HG03571 (cell line): ENCODE results near the gene PRPF39.
"Not testable (repeated sequence)": the region's sequence is repeated elsewhere in the genome, so short reads cannot be mapped to it uniquely, and the experiment has no call there.

Experiments used
- ATAC-seq: cut with Tn5 transposase; IDR thresholded peaks from one replicate; pipeline ENCODE4 v1.9.1; 2021; ENCODE audit not compliant: unreplicated experiment

Gene PRPF39

GRCh38 chr14:45080416-45080968 is 3.4 kb upstream of the PRPF39 start:
- not testable (repeated sequence) for ATAC-seq

- ATAC-seq: not testable (repeated sequence)
Observed at GRCh38 chr14:45081096-45081495, 2.8 kb upstream of the PRPF39 start.

- no peak for ATAC-seq
Observed at GRCh38 chr14:45082420-45082819, 1.5 kb upstream of the PRPF39 start.

- ATAC-seq: no peak
Observed at GRCh38 chr14:45083617-45083975, 320 bp upstream of the PRPF39 start.

GRCh38 chr14:45084946-45085346 is 1.0 kb downstream of the PRPF39 start:
- no peak for ATAC-seq

GRCh38 chr14:45089813-45090212 is 5.9 kb downstream of the PRPF39 start:
- peak; percentile 64 for ATAC-seq

GRCh38 chr14:45091710-45092109 is 7.8 kb downstream of the PRPF39 start:
- ATAC-seq: no peak

- ATAC-seq: no peak
Observed at GRCh38 chr14:45094275-45094674, 10.4 kb downstream of the PRPF39 start.

GRCh38 chr14:45095143-45095542 is 11.2 kb downstream of the PRPF39 start:
- ATAC-seq: no peak

- ATAC-seq: no peak
Observed at GRCh38 chr14:45096218-45096617, 12.3 kb downstream of the PRPF39 start.

GRCh38 chr14:45103806-45104205 is 19.9 kb downstream of the PRPF39 start:
- no peak for ATAC-seq

GRCh38 chr14:45104561-45104960 is 20.6 kb downstream of the PRPF39 start:
- ATAC-seq: no peak

- ATAC-seq: no peak
Observed at GRCh38 chr14:45112896-45113781, 29.2 kb downstream of the PRPF39 start.

- no peak for ATAC-seq
Observed at GRCh38 chr14:45114327-45114726, 30.4 kb downstream of the PRPF39 start.

- no peak for ATAC-seq
Observed at GRCh38 chr14:45118594-45118993, 34.7 kb downstream of the PRPF39 start.

- no peak for ATAC-seq
Observed at GRCh38 chr14:45120096-45120495, 36.2 kb downstream of the PRPF39 start.

- no peak for ATAC-seq
Observed at GRCh38 chr14:45123271-45123670, 39.4 kb downstream of the PRPF39 start.

- ATAC-seq: no peak
Observed at GRCh38 chr14:45125754-45126153, 41.8 kb downstream of the PRPF39 start.

- ATAC-seq: no peak
Observed at GRCh38 chr14:45128963-45129629, 45.2 kb downstream of the PRPF39 start.

- ATAC-seq: no peak
Observed at GRCh38 chr14:45133683-45134050, 49.8 kb downstream of the PRPF39 start.

- peak; percentile 89 for ATAC-seq
Observed at GRCh38 chr14:45134051-45134958, 50.4 kb downstream of the PRPF39 start, which contains the start of gene FKBP3. Gene FKBP3, minus strand, starts transcription at chr14:45134481. Its CDS starts 25 bp downstream, at chr14:45134456.
